Karpas-422 (cell line): ENCODE measurements around the gene KRTAP29-1. TPM values are rescaled to one million over a fixed set of nuclear protein-coding genes. Genes with fewer than 3 reads are reported as not detected.
"Not testable (repeated sequence)": the region's sequence is repeated elsewhere in the genome, so short reads cannot be mapped to it uniquely, and the experiment has no call there.

Source experiments
- DNase-seq: peaks from one replicate; pipeline ENCODE4 v3.0.0-alpha.2; 2015
- H2AFZ ChIP-seq: fragments of 200-600 bp; sonication (generic); 2 replicates; pipeline ENCODE4 v1.6.1; 2014; ENCODE audit warnings: antibody characterized with exemption, low read length, mixed read lengths
- H3K27ac ChIP-seq: fragments of 200-600 bp; sonication (generic); 2 replicates; pipeline ENCODE4 v1.5.1; 2014; ENCODE audit warnings: mild to moderate bottlenecking, low read length, moderate library complexity
- H3K27me3 ChIP-seq: fragments of 200-600 bp; sonication (generic); 2 replicates; pipeline ENCODE4 v1.6.1; 2014; ENCODE audit warnings: low read length, mixed read lengths
- H3K36me3 ChIP-seq: fragments of 200-600 bp; sonication (generic); 2 replicates; pipeline ENCODE4 v1.6.1; 2014; ENCODE audit warnings: low read length, mixed read lengths; ENCODE audit not compliant: insufficient read depth
- H3K4me1 ChIP-seq: fragments of 200-600 bp; sonication (generic); 2 replicates; pipeline ENCODE4 v1.6.1; 2014; ENCODE audit warnings: mild to moderate bottlenecking, low read length, mixed read lengths
- H3K4me2 ChIP-seq: fragments of 200-600 bp; sonication (generic); 2 replicates; pipeline ENCODE4 v1.6.1; 2014; ENCODE audit warnings: low read length, low read depth, mild to moderate bottlenecking; ENCODE audit not compliant: poor library complexity, severe bottlenecking
- H3K4me3 ChIP-seq: fragments of 200-600 bp; sonication (generic); 2 replicates; pipeline ENCODE4 v1.5.1; 2014; ENCODE audit warnings: mild to moderate bottlenecking, antibody characterized with exemption, low read length, mixed read lengths
- H3K79me2 ChIP-seq: fragments of 200-600 bp; sonication (generic); 2 replicates; pipeline ENCODE4 v1.6.1; 2014; ENCODE audit warnings: mild to moderate bottlenecking, low read length, mixed read lengths
- H3K9ac ChIP-seq: fragments of 200-600 bp; sonication (generic); 2 replicates; pipeline ENCODE4 v1.6.0; 2014; ENCODE audit warnings: low read length
- H3K9me2 ChIP-seq: fragments of 200-600 bp; sonication (generic), shearing (Covaris generic); replicated peaks from 2 replicates; pipeline ENCODE4 v1.6.0; 2014; ENCODE audit warnings: mild to moderate bottlenecking, low read length, moderate library complexity; ENCODE audit not compliant: insufficient read depth
- H3K9me3 ChIP-seq: fragments of 300-700, 200-600 bp; sonication (generic); 2 replicates; pipeline ENCODE4 v1.6.1; 2014; ENCODE audit warnings: low read length, mixed read lengths
- H4K20me1 ChIP-seq: fragments of 200-600 bp; sonication (generic); 2 replicates; pipeline ENCODE4 v1.6.1; 2014; ENCODE audit warnings: mild to moderate bottlenecking, antibody characterized with exemption, low read length, low read depth; ENCODE audit not compliant: insufficient read depth
- total RNA-seq: library from RNA; depleted of rRNA; stranded (reverse); fragments of >200 nt; shearing (Covaris generic); gene quantifications from 2 replicates; pipeline ENCODE4 v1.2.3, GENCODE V29; 2014; ENCODE audit warnings: low replicate concordance; rRNA removed

KRTAP29-1 gene
- total RNA-seq = not detected in 2 replicates

GRCh38 chr17:41301916-41302901, at the start of gene KRTAP29-1:
KRTAP29-1 (minus strand) TSS chr17:41302851; CDS start chr17:41302851, 0 bp downstream.
- Histone ChIP-seq H3K9me2 (no peaks in the 10 kb centered on the region), H3K9ac (no peak within 1 kb of the TSS), H3K9me3 (no peaks in the 10 kb centered on the region), H3K27ac (no peak within 1 kb of the TSS), H3K4me2 (no peak within 1 kb of the TSS), H3K4me1 (no peaks in the 10 kb centered on the region), H3K79me2 (no peaks in the 10 kb centered on the region), H2AFZ (no peak within 1 kb of the TSS), H3K36me3 (no peaks in the 10 kb centered on the region), H3K4me3 (no peak within 1 kb of the TSS), H3K27me3 (no peaks in the 10 kb centered on the region), H4K20me1 (no peaks in the 10 kb centered on the region)
- DNase-seq = no peak

DNA sequence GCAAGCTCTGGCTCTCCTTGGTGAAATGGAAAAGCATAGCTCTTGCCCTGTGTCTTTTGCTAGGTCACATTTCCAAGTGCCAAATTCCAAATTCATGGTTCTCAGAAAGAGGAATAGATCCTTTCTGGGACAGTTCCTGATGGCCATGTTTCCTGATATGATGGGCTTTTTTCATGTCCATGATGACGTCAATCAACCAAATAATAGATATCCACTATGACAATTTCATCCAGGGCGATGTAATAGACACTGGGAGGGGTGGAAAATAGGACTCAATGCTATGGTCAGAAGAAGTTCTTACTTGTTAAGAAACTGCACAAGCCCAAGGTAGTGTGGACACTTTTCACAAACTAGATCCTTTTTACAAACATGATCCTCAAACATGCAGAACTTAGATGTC, 48.5 kb upstream of the KRTAP29-1 start:
- no peak overlapping the region for H3K27ac ChIP-seq
- H3K9me3 ChIP-seq = no peaks in the 10 kb centered on the region
- DNase-seq = no peak
- H3K4me2 ChIP-seq = no peak overlapping the region
- no peaks in the 10 kb centered on the region for H3K4me1 ChIP-seq
- H2AFZ ChIP-seq = no peak overlapping the region
- H3K79me2 ChIP-seq = no peaks in the 10 kb centered on the region
- H3K9ac ChIP-seq = no peak overlapping the region
- H3K36me3 ChIP-seq = no peaks in the 10 kb centered on the region
- no peaks in the 10 kb centered on the region; the same call in 1 of the 2 replicates for H3K27me3 ChIP-seq
- no peaks in the 10 kb centered on the region for H3K9me2 ChIP-seq
- no peak overlapping the region for H3K4me3 ChIP-seq
- H4K20me1 ChIP-seq = no peaks in the 10 kb centered on the region

DNA sequence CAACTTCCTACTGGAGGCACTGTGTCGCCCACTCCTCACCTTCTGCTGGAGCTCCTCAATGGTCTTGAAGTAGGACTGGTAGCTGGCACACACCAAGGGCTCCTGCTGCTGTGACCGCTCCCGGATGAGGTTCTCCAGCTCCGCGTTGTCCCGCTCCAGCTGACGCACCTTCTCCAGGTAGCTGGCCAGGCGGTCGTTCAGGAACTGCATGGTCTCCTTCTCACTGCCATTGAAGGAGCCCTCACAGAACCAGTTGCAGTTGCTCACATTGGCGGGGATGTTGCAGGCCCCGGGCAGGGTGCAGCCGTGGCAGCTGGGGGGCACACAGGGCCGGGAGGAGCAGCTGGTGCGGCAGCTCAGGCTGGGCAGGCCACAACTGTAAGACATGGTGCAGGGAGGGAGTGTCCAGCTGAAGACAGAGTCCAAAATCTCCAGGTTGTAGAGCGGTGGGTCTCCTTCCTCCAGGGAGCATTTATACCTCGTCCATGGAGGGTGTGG, 47.8 kb upstream of the KRTAP29-1 start, which contains the start of gene KRT33A:
Gene KRT33A (minus strand): TSS at position 448 of the 498 bp plus-strand sequence. CDS start 61 bp downstream, at position 387.
- H3K4me2 ChIP-seq, H3K9me2 ChIP-seq, H2AFZ ChIP-seq, H3K9ac ChIP-seq, H3K27me3 ChIP-seq, DNase-seq, H3K36me3 ChIP-seq, H4K20me1 ChIP-seq, H3K27ac ChIP-seq, H3K9me3 ChIP-seq, H3K4me1 ChIP-seq, H3K79me2 ChIP-seq, H3K4me3 ChIP-seq: not testable (repeated sequence)

GRCh38 chr17:41347869-41348760, 45.5 kb upstream of the KRTAP29-1 start:
- H3K4me2 ChIP-seq = no peak overlapping the region
- no peaks in the 10 kb centered on the region for H3K4me1 ChIP-seq
- H3K9ac ChIP-seq = no peak overlapping the region
- H2AFZ ChIP-seq = no peak overlapping the region
- H3K4me3 ChIP-seq = no peak overlapping the region
- no peak overlapping the region for H3K27ac ChIP-seq
- H3K36me3 ChIP-seq = no peaks in the 10 kb centered on the region
- DNase-seq = no peak
- no peaks in the 10 kb centered on the region for H3K79me2 ChIP-seq
- H4K20me1 ChIP-seq = no peaks in the 10 kb centered on the region
- H3K9me2 ChIP-seq = no peaks in the 10 kb centered on the region
- no peaks in the 10 kb centered on the region for H3K27me3 ChIP-seq
- no peaks in the 10 kb centered on the region for H3K9me3 ChIP-seq

GRCh38 chr17:41346421-41346820, 43.8 kb upstream of the KRTAP29-1 start:
- not testable (repeated sequence) for H3K4me3 ChIP-seq, H3K36me3 ChIP-seq, H3K4me2 ChIP-seq, H4K20me1 ChIP-seq, H3K9me2 ChIP-seq, DNase-seq, H2AFZ ChIP-seq, H3K9ac ChIP-seq, H3K79me2 ChIP-seq, H3K9me3 ChIP-seq, H3K4me1 ChIP-seq, H3K27ac ChIP-seq, H3K27me3 ChIP-seq

GRCh38 chr17:41345992-41346391, 43.3 kb upstream of the KRTAP29-1 start:
- no peaks in the 10 kb centered on the region for H4K20me1 ChIP-seq
- no peaks in the 10 kb centered on the region for H3K79me2 ChIP-seq
- no peak overlapping the region for H3K9ac ChIP-seq
- DNase-seq = no peak
- H3K9me3 ChIP-seq = peaks cover 4% of the 10 kb centered on the region; the same call in 1 of the 2 replicates
- no peak overlapping the region for H2AFZ ChIP-seq
- H3K36me3 ChIP-seq = no peaks in the 10 kb centered on the region
- H3K4me3 ChIP-seq = no peak overlapping the region
- H3K9me2 ChIP-seq = no peaks in the 10 kb centered on the region
- no peak overlapping the region for H3K4me2 ChIP-seq
- no peaks in the 10 kb centered on the region for H3K27me3 ChIP-seq
- H3K4me1 ChIP-seq = no peaks in the 10 kb centered on the region
- H3K27ac ChIP-seq = no peak overlapping the region

DNA sequence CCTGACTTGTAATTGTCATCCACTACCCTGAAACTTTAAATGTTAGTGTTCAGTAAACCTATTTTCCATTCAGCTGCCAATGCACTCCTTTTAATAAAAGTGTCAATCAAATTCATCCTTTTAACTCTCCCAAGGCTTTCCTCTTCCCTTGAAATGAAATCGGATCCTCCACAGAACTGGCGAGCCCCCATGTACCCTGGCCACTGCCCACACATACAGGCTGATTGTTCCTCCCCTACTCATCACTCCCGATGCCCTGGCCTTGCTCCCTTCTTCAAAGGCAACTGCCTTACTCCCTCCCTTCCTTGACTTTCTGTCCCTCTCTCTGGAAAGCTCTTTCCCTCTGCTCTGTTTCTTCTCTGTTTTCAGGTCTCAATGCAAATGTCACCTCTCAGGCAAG, 40.4 kb upstream of the KRTAP29-1 start:
- Histone ChIP-seq H3K9me2 (no peaks in the 10 kb centered on the region), H4K20me1 (no peaks in the 10 kb centered on the region), H3K79me2 (no peaks in the 10 kb centered on the region), H3K4me1 (no peaks in the 10 kb centered on the region), H3K36me3 (no peaks in the 10 kb centered on the region), H3K27me3 (no peaks in the 10 kb centered on the region), H3K9me3 (peaks cover 4% of the 10 kb centered on the region; the same call in 1 of the 2 replicates), H3K9ac (no peak overlapping the region), H3K4me2 (no peak overlapping the region), H3K27ac (no peak overlapping the region), H3K4me3 (no peak overlapping the region), H2AFZ (no peak overlapping the region)
- no peak for DNase-seq
